ENCODE data around the gene MRPS9.
A peak's percentile ranks its signal among the peaks of the same experiment; 100 is the strongest.

Gene MRPS9

GRCh38 chr2:105100046-105100840, 62.4 kb downstream of the MRPS9 start:
- DNase-seq (no peak), ATAC-seq (no peak)
- no peak overlapping the region for H3K4me3 Mint-ChIP-seq
- H3K4me1 Mint-ChIP-seq = no peaks in the 10 kb centered on the region
- no peaks in the 10 kb centered on the region for H3K9me3 Mint-ChIP-seq
- H3K27ac Mint-ChIP-seq = no peak overlapping the region
- no peaks in the 10 kb centered on the region for H3K27me3 Mint-ChIP-seq
- peaks cover 27% of the 10 kb centered on the region for H3K36me3 Mint-ChIP-seq (ENCODE audit: low read depth)

- peaks cover 23% of the 10 kb centered on the region for H3K36me3 Mint-ChIP-seq (ENCODE audit: low read depth)
- no peak overlapping the region for H3K27ac Mint-ChIP-seq
- H3K4me1 Mint-ChIP-seq = no peaks in the 10 kb centered on the region
- H3K4me3 Mint-ChIP-seq = no peak overlapping the region
- H3K9me3 Mint-ChIP-seq = no peaks in the 10 kb centered on the region
- ATAC-seq (no peak), DNase-seq (no peak)
- H3K27me3 Mint-ChIP-seq = no peaks in the 10 kb centered on the region
These were observed 64.1 kb downstream of the MRPS9 start for GRCh38 chr2:105102001-105102400.

DNA sequence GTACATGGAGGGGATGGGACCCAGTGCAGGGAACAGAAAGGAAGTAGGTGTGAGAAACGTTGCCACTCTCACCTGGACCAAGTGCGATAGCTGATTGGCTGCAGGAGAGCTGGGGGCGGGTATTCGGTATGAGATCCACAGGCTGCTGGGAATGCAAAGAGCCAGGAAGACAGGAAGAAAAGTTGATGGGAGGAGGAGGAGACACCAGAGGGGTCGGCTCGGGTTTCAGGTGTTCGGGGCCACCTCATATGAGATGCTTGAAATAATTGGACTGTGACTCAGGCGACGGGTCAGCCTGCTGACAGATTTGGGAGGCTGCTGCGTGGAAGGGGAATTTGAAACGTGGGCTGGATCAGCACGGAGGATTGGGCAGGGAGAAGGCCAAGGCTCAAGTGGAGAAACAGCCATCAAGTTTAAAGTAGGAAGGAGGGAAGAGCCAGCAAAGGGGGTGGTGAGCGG, 65.1 kb downstream of the MRPS9 start:
- Mint-ChIP-seq H3K27me3 (no peaks in the 10 kb centered on the region), H3K9me3 (no peaks in the 10 kb centered on the region), H3K4me1 (no peaks in the 10 kb centered on the region), H3K27ac (no peak overlapping the region), H3K4me3 (no peak overlapping the region), H3K36me3 (ENCODE audit: low read depth) (peaks cover 17% of the 10 kb centered on the region)
- ATAC-seq = no peak
- no peak for DNase-seq

DNA sequence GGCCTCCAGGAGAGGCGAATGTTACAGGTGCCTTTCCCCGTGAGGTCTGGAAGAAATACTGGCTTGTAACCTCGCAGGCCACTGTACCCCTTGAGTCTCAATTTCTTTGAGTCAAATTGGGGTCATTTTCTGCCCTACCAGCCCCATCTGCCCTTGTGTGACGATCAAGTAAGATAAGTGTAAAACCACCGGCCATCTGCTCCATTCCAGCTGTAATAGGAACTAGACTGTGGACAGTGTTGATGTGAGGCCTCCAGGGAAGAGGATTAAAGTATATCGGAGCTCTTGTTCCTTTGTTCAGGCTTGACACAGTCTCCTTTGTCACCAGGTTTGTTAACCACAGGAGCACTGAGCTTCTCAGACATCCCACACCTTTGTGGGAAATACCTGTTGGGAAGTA, 65.6 kb downstream of the MRPS9 start:
- no peaks in the 10 kb centered on the region for H3K27me3 Mint-ChIP-seq
- no peak overlapping the region for H3K27ac Mint-ChIP-seq
- H3K4me1 Mint-ChIP-seq = no peaks in the 10 kb centered on the region
- no peak overlapping the region for H3K4me3 Mint-ChIP-seq
- peaks cover 16% of the 10 kb centered on the region for H3K36me3 Mint-ChIP-seq (ENCODE audit: low read depth)
- DNase-seq = no peak
- no peaks in the 10 kb centered on the region for H3K9me3 Mint-ChIP-seq
- no peak for ATAC-seq

DNA sequence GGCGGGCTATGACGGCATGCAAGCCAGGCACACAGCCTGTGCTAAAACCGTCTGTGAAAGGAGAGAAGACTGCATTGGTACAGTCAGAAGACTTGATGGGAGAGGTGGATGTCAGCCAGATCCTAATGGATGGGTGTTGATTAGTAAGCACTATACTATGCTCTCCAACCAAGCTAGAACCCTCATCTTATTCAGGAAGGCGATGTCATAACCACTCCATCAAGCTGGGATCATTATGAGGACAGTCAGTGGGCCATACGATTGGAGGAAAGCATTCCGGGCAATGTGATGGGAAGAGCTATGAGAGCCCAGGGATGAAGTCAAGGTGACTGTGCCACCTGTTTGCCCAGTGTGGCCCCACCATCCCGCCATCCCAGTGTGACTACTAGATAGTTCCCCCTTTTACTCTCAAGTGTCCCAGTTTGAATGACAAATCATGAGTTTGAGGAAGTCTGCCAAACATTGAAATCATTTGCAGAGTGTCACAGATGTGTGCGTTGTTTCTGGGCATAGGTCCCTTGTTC, 66.4 kb downstream of the MRPS9 start:
- peaks cover 15% of the 10 kb centered on the region for H3K36me3 Mint-ChIP-seq (ENCODE audit: low read depth)
- no peak for DNase-seq
- no peaks in the 10 kb centered on the region for H3K9me3 Mint-ChIP-seq
- H3K4me3 Mint-ChIP-seq = no peak overlapping the region
- H3K27ac Mint-ChIP-seq = no peak overlapping the region
- H3K4me1 Mint-ChIP-seq = no peaks in the 10 kb centered on the region
- no peaks in the 10 kb centered on the region for H3K27me3 Mint-ChIP-seq
- ATAC-seq = no peak

- no peaks in the 10 kb centered on the region for H3K36me3 Mint-ChIP-seq (ENCODE audit: low read depth)
- no peak overlapping the region for H3K4me3 Mint-ChIP-seq
- ATAC-seq (no peak), DNase-seq (no peak)
- no peak overlapping the region for H3K27ac Mint-ChIP-seq
- H3K9me3 Mint-ChIP-seq = no peaks in the 10 kb centered on the region
- H3K27me3 Mint-ChIP-seq = no peaks in the 10 kb centered on the region
- H3K4me1 Mint-ChIP-seq = no peaks in the 10 kb centered on the region
These were observed 72.5 kb downstream of the MRPS9 start for GRCh38 chr2:105110295-105110829.

DNA sequence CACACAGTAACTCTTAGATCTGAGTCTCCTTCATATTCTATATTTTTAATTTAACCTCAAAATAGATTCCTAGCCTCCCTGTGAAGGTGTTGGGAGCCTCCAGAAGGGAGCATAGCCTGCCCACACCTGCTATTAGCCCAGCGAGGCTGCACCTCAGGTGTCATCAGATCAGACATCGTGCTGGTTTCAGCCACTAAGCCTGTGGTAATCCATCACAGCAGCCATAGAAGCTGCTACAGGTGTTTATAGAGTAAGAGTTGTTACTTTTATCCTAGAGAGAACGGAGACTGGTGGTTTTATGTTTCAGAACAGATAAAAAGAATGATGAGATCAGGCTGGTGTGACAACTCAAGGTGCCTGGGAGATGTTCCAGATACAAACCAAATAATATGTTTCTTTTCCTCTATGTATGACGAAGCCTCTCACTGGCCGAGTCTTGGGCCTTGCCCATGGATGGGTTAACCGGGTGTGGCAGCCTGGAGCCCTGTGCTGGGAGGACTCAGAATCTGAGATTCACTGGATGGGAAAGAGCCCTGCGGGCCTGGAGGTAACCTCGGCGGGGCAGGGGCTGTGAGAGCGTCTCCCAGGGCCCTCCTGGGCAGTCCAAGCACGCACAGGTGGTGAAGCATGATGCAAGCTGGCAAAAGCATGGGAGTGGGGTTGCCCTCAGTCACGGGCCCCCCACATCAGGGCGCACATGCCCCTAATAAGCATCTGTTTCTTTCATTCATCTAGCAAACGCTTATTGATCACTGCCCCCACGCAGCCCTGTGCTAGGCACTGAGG, 73.7 kb downstream of the MRPS9 start:
- H3K27me3 Mint-ChIP-seq = no peaks in the 10 kb centered on the region
- DNase-seq = no peak
- no peaks in the 10 kb centered on the region for H3K36me3 Mint-ChIP-seq (ENCODE audit: low read depth)
- no peak overlapping the region for H3K4me3 Mint-ChIP-seq
- ATAC-seq = no peak
- no peaks in the 10 kb centered on the region for H3K9me3 Mint-ChIP-seq
- H3K27ac Mint-ChIP-seq = no peak overlapping the region
- H3K4me1 Mint-ChIP-seq = no peaks in the 10 kb centered on the region

- Mint-ChIP-seq H3K27me3 (no peaks in the 10 kb centered on the region), H3K4me3 (no peak overlapping the region), H3K4me1 (no peaks in the 10 kb centered on the region), H3K9me3 (no peaks in the 10 kb centered on the region), H3K36me3 (ENCODE audit: low read depth) (no peaks in the 10 kb centered on the region), H3K27ac (peak overlapping the region; percentile 66)
- DNase-seq (no peak), ATAC-seq (no peak)
These were observed 74.5 kb downstream of the MRPS9 start for GRCh38 chr2:105112345-105112744.

- DNase-seq (no peak), ATAC-seq (no peak)
- H3K27ac Mint-ChIP-seq = no peak overlapping the region
- H3K9me3 Mint-ChIP-seq = no peaks in the 10 kb centered on the region
- no peak overlapping the region for H3K4me3 Mint-ChIP-seq
- no peaks in the 10 kb centered on the region for H3K36me3 Mint-ChIP-seq (ENCODE audit: low read depth)
- no peaks in the 10 kb centered on the region for H3K4me1 Mint-ChIP-seq
- no peaks in the 10 kb centered on the region for H3K27me3 Mint-ChIP-seq
These were observed 75.9 kb downstream of the MRPS9 start for GRCh38 chr2:105113616-105114291.

GRCh38 chr2:105114551-105114950, 76.7 kb downstream of the MRPS9 start:
- ATAC-seq = no peak
- Mint-ChIP-seq H3K4me1 (no peaks in the 10 kb centered on the region), H3K4me3 (no peak overlapping the region), H3K9me3 (no peaks in the 10 kb centered on the region), H3K36me3 (ENCODE audit: low read depth) (peaks cover 4% of the 10 kb centered on the region), H3K27me3 (no peaks in the 10 kb centered on the region), H3K27ac (no peak overlapping the region)
- DNase-seq = no peak

DNA sequence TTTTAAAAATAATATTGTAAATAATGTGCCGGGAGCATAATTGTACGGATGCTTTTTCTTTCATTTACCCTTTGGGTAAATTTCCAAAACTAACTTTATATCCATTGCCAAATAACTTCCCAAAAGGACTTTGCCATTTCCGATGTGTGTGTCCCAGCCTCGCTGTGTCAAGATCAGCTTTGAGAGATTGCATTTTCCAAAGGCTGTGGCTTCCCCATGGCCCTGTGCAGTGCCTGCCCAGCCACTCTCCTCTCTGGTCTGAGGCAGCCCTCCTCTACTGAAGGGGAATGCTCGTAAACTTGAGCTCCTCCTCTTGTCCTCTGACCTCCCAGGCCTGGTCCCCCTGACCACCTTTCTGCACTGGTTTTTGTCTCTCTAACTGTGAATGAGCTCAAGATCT, 78.5 kb downstream of the MRPS9 start:
- H3K9me3 Mint-ChIP-seq = no peaks in the 10 kb centered on the region
- H3K4me3 Mint-ChIP-seq = no peak overlapping the region
- no peak for ATAC-seq
- H3K27ac Mint-ChIP-seq = no peak overlapping the region
- H3K36me3 Mint-ChIP-seq (ENCODE audit: low read depth) = peaks cover 4% of the 10 kb centered on the region
- no peaks in the 10 kb centered on the region for H3K27me3 Mint-ChIP-seq
- H3K4me1 Mint-ChIP-seq = no peaks in the 10 kb centered on the region
- DNase-seq = no peak

- H3K36me3 Mint-ChIP-seq (ENCODE audit: low read depth) = peaks cover 4% of the 10 kb centered on the region
- ATAC-seq (no peak), DNase-seq (no peak)
- H3K9me3 Mint-ChIP-seq = no peaks in the 10 kb centered on the region
- H3K27me3 Mint-ChIP-seq = no peaks in the 10 kb centered on the region
- no peak overlapping the region for H3K27ac Mint-ChIP-seq
- no peaks in the 10 kb centered on the region for H3K4me1 Mint-ChIP-seq
- no peak overlapping the region for H3K4me3 Mint-ChIP-seq
These were observed 79.7 kb downstream of the MRPS9 start for GRCh38 chr2:105117565-105117964.

GRCh38 chr2:105118960-105119359, 81.1 kb downstream of the MRPS9 start:
- Mint-ChIP-seq H3K4me3 (no peak overlapping the region), H3K9me3 (no peaks in the 10 kb centered on the region), H3K27ac (no peak overlapping the region), H3K27me3 (peaks cover 6% of the 10 kb centered on the region), H3K36me3 (ENCODE audit: low read depth) (peaks cover 4% of the 10 kb centered on the region), H3K4me1 (peaks cover 6% of the 10 kb centered on the region)
- ATAC-seq (peak; percentile 24), DNase-seq (peak; percentile 17)

DNA sequence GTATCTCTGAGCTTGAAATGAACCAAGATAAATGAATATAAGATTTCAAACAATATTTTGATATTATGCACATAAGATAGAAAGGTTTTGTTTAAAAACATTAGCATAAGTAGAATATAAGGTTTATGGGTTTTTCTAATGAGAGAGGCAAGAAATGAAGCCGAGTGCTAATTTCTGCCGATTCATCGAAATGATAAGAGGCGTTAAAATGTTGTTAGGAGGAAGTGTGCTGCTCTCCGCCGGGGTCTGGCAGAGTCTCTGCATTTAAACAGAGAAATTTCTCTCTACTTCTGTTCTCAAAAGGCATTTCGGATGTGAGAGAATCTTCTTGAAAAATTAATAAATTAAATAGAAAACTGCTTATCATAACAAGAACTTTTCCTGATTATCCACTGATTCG, 83.6 kb downstream of the MRPS9 start:
- DNase-seq (no peak), ATAC-seq (no peak)
- Mint-ChIP-seq H3K4me3 (no peak overlapping the region), H3K4me1 (peaks cover 6% of the 10 kb centered on the region), H3K9me3 (no peaks in the 10 kb centered on the region), H3K27ac (no peak overlapping the region), H3K27me3 (peaks cover 15% of the 10 kb centered on the region), H3K36me3 (ENCODE audit: low read depth) (peaks cover 6% of the 10 kb centered on the region)
